ENCODE data around the gene TIPARP.

DNA sequence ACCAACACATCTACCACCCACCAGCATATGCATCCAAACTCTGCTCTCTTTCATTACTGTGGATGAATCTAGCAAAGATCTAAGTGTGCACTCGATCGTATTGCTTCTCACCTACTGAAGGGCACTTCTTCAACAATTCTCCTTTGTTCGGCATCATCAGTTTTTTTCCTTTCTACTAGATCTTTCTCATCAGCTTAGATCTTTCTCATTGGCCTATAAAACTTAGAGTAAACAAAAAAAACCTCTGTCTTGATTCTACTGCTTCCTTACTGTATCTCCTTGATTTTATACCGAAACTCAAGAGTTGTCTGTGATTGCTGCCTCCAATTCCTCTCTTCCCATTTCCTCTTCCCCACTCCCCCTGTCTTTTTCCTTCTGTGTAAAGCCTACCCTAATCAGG lies 36.1 kb upstream of the TIPARP start:
- TF ChIP-seq, protein P1, sequence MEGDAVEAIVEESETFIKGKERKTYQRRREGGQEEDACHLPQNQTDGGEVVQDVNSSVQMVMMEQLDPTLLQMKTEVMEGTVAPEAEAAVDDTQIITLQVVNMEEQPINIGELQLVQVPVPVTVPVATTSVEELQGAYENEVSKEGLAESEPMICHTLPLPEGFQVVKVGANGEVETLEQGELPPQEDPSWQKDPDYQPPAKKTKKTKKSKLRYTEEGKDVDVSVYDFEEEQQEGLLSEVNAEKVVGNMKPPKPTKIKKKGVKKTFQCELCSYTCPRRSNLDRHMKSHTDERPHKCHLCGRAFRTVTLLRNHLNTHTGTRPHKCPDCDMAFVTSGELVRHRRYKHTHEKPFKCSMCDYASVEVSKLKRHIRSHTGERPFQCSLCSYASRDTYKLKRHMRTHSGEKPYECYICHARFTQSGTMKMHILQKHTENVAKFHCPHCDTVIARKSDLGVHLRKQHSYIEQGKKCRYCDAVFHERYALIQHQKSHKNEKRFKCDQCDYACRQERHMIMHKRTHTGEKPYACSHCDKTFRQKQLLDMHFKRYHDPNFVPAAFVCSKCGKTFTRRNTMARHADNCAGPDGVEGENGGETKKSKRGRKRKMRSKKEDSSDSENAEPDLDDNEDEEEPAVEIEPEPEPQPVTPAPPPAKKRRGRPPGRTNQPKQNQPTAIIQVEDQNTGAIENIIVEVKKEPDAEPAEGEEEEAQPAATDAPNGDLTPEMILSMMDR (IDR thresholded peaks at IDR 0.05): no peak
- no peak for TF ChIP-seq POLR2A (IDR thresholded peaks at IDR 0.05)
